ENCODE data around the gene CDH1.

DNA sequence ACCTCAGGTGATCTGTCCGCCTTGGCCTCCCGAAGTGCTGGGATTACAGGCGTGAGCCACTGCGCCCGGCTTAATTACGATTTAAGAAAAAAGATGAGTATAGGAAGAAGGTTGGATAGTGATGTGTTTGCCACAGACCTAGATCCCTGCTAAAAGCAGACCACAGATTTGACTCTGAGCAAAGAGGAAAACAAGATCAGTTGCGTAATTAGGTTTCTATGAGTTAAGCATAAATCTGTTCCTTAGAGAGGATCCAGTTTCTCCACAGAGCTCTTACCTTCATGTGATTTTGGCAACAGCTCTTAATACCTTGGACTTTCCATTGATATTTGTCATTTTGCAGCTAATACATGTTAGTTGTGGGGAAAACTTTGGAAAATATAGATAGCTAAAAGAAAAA, 31.1 kb downstream of the CDH1 start:
- TF ChIP-seq CTCF (conservative IDR thresholded peaks at IDR 0.05 in 1 of 2, IDR thresholded peaks at IDR 0.05 in 1 of 2; ENCODE audit: extremely low read depth in 1 of 2, insufficient read depth in 1 of 2, low read depth in 1 of 2, low read length in 2 of 2) (no peak), EZH2 (IDR thresholded peaks at IDR 0.05; ENCODE audit: borderline replicate concordance, low read length) (no peak)
